Activated CD8-positive, alpha-beta T cell treated with anti-CD3 and anti-CD28 coated beads for 36 hours (primary cell): ENCODE results near the gene REM1. TPM values are rescaled to one million over a fixed set of nuclear protein-coding genes. Genes with fewer than 3 reads are reported as not detected.
"Not testable (repeated sequence)": the region's sequence is repeated elsewhere in the genome, so short reads cannot be mapped to it uniquely, and the experiment has no call there.

Experiments used
- ATAC-seq: fragments of 200-7000 bp; cut with Tn5 transposase; one replicate; pipeline ENCODE4 v1.10.0; 2021; ENCODE audit warnings: mild to moderate bottlenecking, moderate library complexity
- CTCF ChIA-PET: fragments of 350-600 bp; sonication (Branson Sonifier 250); formaldehyde crosslinking; loops from one replicate; lab custom pipeline; 2021; ENCODE audit warnings: antibody characterized with exemption; lab: Charles Lee
- POLR2A ChIA-PET: fragments of 350-600 bp; sonication (Branson Sonifier 250); formaldehyde crosslinking; loops from one replicate; lab custom pipeline; 2021; ENCODE audit warnings: antibody characterized with exemption; lab: Charles Lee
- DNase-seq: peaks from one replicate; pipeline ENCODE4 v3.0.0-alpha.2; 2020
- H3K27ac Mint-ChIP-seq: one replicate; pipeline ENCODE4 v1.8.0; 2021; ENCODE audit warnings: mild to moderate bottlenecking, mixed read lengths
- H3K27me3 Mint-ChIP-seq: one replicate; pipeline ENCODE4 v1.8.0; 2021; ENCODE audit warnings: mixed read lengths
- H3K36me3 Mint-ChIP-seq: one replicate; pipeline ENCODE4 v1.8.0; 2021; ENCODE audit warnings: low read depth, mixed read lengths
- H3K4me1 Mint-ChIP-seq: one replicate; pipeline ENCODE4 v1.8.0; 2021; ENCODE audit warnings: low read depth, mixed read lengths
- H3K4me3 Mint-ChIP-seq: one replicate; pipeline ENCODE4 v1.8.0; 2021; ENCODE audit warnings: mild to moderate bottlenecking, moderate library complexity, mixed read lengths
- H3K9me3 Mint-ChIP-seq: one replicate; pipeline ENCODE4 v1.8.0; 2021; ENCODE audit warnings: mixed read lengths
- CTCF ChIP-seq: fragments of 200-600 bp; IDR thresholded peaks from one replicate; pipeline ENCODE4 v1.8.0; 2022; ENCODE audit warnings: antibody characterized with exemption, mild to moderate bottlenecking
- intact Hi-C: fragments of 100-400 bp; cut with micrococcal nuclease; formaldehyde crosslinking; loops from one replicate; pipeline ENCODE4 v1.10.0; 2022
- total RNA-seq, 2 experiments: library from RNA; stranded (reverse); gene quantifications; one replicate each; pipeline ENCODE4 v1.2.3, GENCODE V29; 2021

REM1 gene
- not detected for total RNA-seq

GRCh38 chr20:31474758-31475427 is at the start of gene REM1, which contains the start of gene DEFB124:
Gene REM1, plus strand, starts transcription at chr20:31475288. Its CDS starts 1,158 bp downstream, at chr20:31476446.
Gene DEFB124, minus strand, starts transcription at chr20:31475127. Its CDS starts 2,114 bp downstream, at chr20:31473013.
- no peak within 1 kb of the TSS for H3K27ac Mint-ChIP-seq
- DNase-seq (no peak), ATAC-seq (no peak)
- ChIA-PET CTCF (interaction anchor here (1.3 to 4.6 kb wide), 2 partner anchors 28 to 40 kb away, joined by 3 to 23 read pairs; partner anchors contain the start of gene HM13), POLR2A (no interaction called here)
- peaks cover 44% of the 10 kb centered on the region for H3K27me3 Mint-ChIP-seq
- no peak within 1 kb of the TSS for H3K4me3 Mint-ChIP-seq
- no peak for TF ChIP-seq CTCF
- H3K36me3 Mint-ChIP-seq: no peaks in the 10 kb centered on the region
- peaks cover 2% of the 10 kb centered on the region for H3K9me3 Mint-ChIP-seq
- intact Hi-C loops: no loop called here
- H3K4me1 Mint-ChIP-seq: peaks cover 15% of the 10 kb centered on the region

GRCh38 chr20:31425797-31426196 is 49.3 kb upstream of the REM1 start:
- H3K4me1 Mint-ChIP-seq: no peaks in the 10 kb centered on the region
- ATAC-seq (no peak), DNase-seq (no peak)
- TF ChIP-seq CTCF: no peak
- intact Hi-C loops: no loop called here
- H3K27me3 Mint-ChIP-seq: peaks cover 2% of the 10 kb centered on the region
- H3K9me3 Mint-ChIP-seq: peaks cover 2% of the 10 kb centered on the region
- H3K4me3 Mint-ChIP-seq: no peak overlapping the region
- ChIA-PET POLR2A (no interaction called here), CTCF (no interaction called here)
- H3K36me3 Mint-ChIP-seq: no peaks in the 10 kb centered on the region
- no peak overlapping the region for H3K27ac Mint-ChIP-seq

GRCh38 chr20:31426891-31427551 is 48.1 kb upstream of the REM1 start:
- H3K27me3 Mint-ChIP-seq, H3K9me3 Mint-ChIP-seq, H3K4me1 Mint-ChIP-seq, H3K4me3 Mint-ChIP-seq, H3K36me3 Mint-ChIP-seq, DNase-seq, ATAC-seq, CTCF ChIA-PET, intact Hi-C loops, H3K27ac Mint-ChIP-seq, POLR2A ChIA-PET: not testable (repeated sequence)

- DNase-seq, H3K4me3 Mint-ChIP-seq, H3K36me3 Mint-ChIP-seq, H3K27ac Mint-ChIP-seq, H3K9me3 Mint-ChIP-seq, H3K4me1 Mint-ChIP-seq, ATAC-seq, H3K27me3 Mint-ChIP-seq, CTCF ChIA-PET, intact Hi-C loops, POLR2A ChIA-PET: not testable (repeated sequence)
Observed at GRCh38 chr20:31427576-31427975, 47.5 kb upstream of the REM1 start.

- no peak overlapping the region for H3K4me3 Mint-ChIP-seq
- peaks cover 2% of the 10 kb centered on the region for H3K9me3 Mint-ChIP-seq
- H3K4me1 Mint-ChIP-seq: no peaks in the 10 kb centered on the region
- intact Hi-C loops: no loop called here
- no peak overlapping the region for H3K27ac Mint-ChIP-seq
- DNase-seq: no peak
- H3K27me3 Mint-ChIP-seq: peaks cover 7% of the 10 kb centered on the region
- no peak for TF ChIP-seq CTCF
- no peak for ATAC-seq
- POLR2A ChIA-PET: no interaction called here
- CTCF ChIA-PET: interaction anchor here (1.4 kb wide), 2 partner anchors 10 to 73 kb away, joined by 4 read pairs; partner anchors contain the start of gene DEFB123
- no peaks in the 10 kb centered on the region for H3K36me3 Mint-ChIP-seq
Observed at GRCh38 chr20:31430568-31431115, 44.4 kb upstream of the REM1 start.
